Activated CD4-positive, alpha-beta T cell treated with anti-CD3 and anti-CD28 coated beads, Interleukin-10, Interleukin-2, amounts not matched to agents 100 ng/mL and 50 ng/mL, durations not matched to agents 16 hours and 8 hours (primary cell): ENCODE data around the gene GSTA2.
"Not testable (repeated sequence)": the region's sequence is repeated elsewhere in the genome, so short reads cannot be mapped to it uniquely, and the experiment has no call there.

Source experiments
- DNase-seq: peaks from one replicate; pipeline ENCODE4 v3.0.0-alpha.2; 2020

Gene GSTA2

GRCh38 chr6:52763322-52763916 lies at the start of gene GSTA2:
GSTA2 (minus strand) TSS chr6:52763475; CDS start chr6:52757947, 5,528 bp downstream.
- not testable (repeated sequence) for DNase-seq

- DNase-seq, result not testable (repeated sequence)
These were observed 46.5 kb upstream of the GSTA2 start for GRCh38 chr6:52809777-52810176.

GRCh38 chr6:52808660-52809059 lies 45.4 kb upstream of the GSTA2 start:
- DNase-seq, result no peak

- not testable (repeated sequence) for DNase-seq
These were observed 40.5 kb upstream of the GSTA2 start, which contains the start of gene GSTA1 for GRCh38 chr6:52803668-52804255. GSTA1 (minus strand) TSS chr6:52803816; CDS start chr6:52799267, 4,549 bp downstream.

- DNase-seq, result no peak
These were observed 39.5 kb upstream of the GSTA2 start for GRCh38 chr6:52802806-52803205.

- DNase-seq, result no peak
These were observed 38.0 kb upstream of the GSTA2 start for GRCh38 chr6:52801188-52801841.

- DNase-seq, result not testable (repeated sequence)
These were observed 36.0 kb upstream of the GSTA2 start for GRCh38 chr6:52799272-52799671.

- DNase-seq, result not testable (repeated sequence)
These were observed 31.1 kb upstream of the GSTA2 start for GRCh38 chr6:52794366-52794765.

GRCh38 chr6:52790861-52791260 lies 27.6 kb upstream of the GSTA2 start:
- no peak for DNase-seq

GRCh38 chr6:52789658-52790057 lies 26.4 kb upstream of the GSTA2 start:
- not testable (repeated sequence) for DNase-seq

GRCh38 chr6:52788478-52788877 lies 25.2 kb upstream of the GSTA2 start:
- no peak for DNase-seq

GRCh38 chr6:52787917-52788316 lies 24.6 kb upstream of the GSTA2 start:
- no peak for DNase-seq

GRCh38 chr6:52786249-52786956 lies 23.1 kb upstream of the GSTA2 start:
- DNase-seq, result no peak

- not testable (repeated sequence) for DNase-seq
These were observed 19.5 kb upstream of the GSTA2 start for GRCh38 chr6:52782696-52783274.

GRCh38 chr6:52782209-52782608 lies 18.9 kb upstream of the GSTA2 start:
- not testable (repeated sequence) for DNase-seq

GRCh38 chr6:52779237-52779636 lies 16.0 kb upstream of the GSTA2 start:
- no peak for DNase-seq

- DNase-seq, result not testable (repeated sequence)
These were observed 13.6 kb upstream of the GSTA2 start for GRCh38 chr6:52776711-52777351.

GRCh38 chr6:52769399-52769798 lies 6.1 kb upstream of the GSTA2 start:
- not testable (repeated sequence) for DNase-seq

- DNase-seq, result not testable (repeated sequence)
These were observed 4.4 kb upstream of the GSTA2 start for GRCh38 chr6:52767658-52768057.

- DNase-seq, result not testable (repeated sequence)
These were observed 1.4 kb downstream of the GSTA2 start for GRCh38 chr6:52761673-52762491.

GRCh38 chr6:52760105-52760765 lies 3.0 kb downstream of the GSTA2 start:
- DNase-seq, result no peak
